ENCODE data around the gene CAPN11. TPM values are rescaled to one million over a fixed set of nuclear protein-coding genes. Genes with fewer than 3 reads are reported as not detected.

CAPN11 gene
- total and polyA plus RNA-seq, 2 experiments from 2014 or later, result 1.1 to 1.7 TPM

DNA sequence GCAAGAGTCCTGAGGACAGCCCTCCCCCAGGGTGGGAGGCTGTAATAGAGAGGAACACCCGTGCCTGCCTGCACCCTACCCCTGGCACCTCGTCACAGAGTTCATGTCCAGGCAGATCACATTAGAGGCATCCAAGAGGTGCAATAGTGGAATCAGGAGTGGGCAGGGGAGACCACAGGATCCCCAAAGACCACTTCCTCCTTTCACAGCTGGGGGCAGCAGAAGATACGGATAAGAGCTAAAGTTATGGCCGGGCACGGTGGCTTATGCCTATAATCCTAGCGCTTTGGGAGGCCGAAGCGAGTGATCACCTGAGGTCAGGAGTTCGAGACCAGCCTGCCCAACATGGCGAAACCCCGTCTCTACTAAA lies 1.5 kb upstream of the CAPN11 start:
- H3K27ac Mint-ChIP-seq, result peak overlapping the region; percentile 24; the same call in 1 of the 2 replicates
- H3K36me3 ChIP-seq (ENCODE audit: insufficient read depth), result no peaks in the 10 kb centered on the region
- no peaks in the 10 kb centered on the region for H3K9me2 ChIP-seq (ENCODE audit: insufficient read depth)
- no peak overlapping the region for H3K27ac ChIP-seq (ENCODE audit: low read depth)
- no peaks in the 10 kb centered on the region for H3K27me3 ChIP-seq (ENCODE audit: insufficient read depth)
- no peak overlapping the region for H2AFZ ChIP-seq
- no peaks in the 10 kb centered on the region for H4K20me1 ChIP-seq (replicated peaks; ENCODE audit: insufficient read depth)
- H3K4me2 ChIP-seq, result no peak overlapping the region
- no peak overlapping the region for H3K4me3 ChIP-seq
- ATAC-seq (no peak), DNase-seq (ENCODE audit: low spot score) (no peak)
- H3K4me3 Mint-ChIP-seq, result no peak overlapping the region
- TF ChIP-seq JUNB (IDR thresholded peaks at IDR 0.05; ENCODE audit: unreplicated experiment), result no peak
- TF ChIP-seq, protein P1, sequence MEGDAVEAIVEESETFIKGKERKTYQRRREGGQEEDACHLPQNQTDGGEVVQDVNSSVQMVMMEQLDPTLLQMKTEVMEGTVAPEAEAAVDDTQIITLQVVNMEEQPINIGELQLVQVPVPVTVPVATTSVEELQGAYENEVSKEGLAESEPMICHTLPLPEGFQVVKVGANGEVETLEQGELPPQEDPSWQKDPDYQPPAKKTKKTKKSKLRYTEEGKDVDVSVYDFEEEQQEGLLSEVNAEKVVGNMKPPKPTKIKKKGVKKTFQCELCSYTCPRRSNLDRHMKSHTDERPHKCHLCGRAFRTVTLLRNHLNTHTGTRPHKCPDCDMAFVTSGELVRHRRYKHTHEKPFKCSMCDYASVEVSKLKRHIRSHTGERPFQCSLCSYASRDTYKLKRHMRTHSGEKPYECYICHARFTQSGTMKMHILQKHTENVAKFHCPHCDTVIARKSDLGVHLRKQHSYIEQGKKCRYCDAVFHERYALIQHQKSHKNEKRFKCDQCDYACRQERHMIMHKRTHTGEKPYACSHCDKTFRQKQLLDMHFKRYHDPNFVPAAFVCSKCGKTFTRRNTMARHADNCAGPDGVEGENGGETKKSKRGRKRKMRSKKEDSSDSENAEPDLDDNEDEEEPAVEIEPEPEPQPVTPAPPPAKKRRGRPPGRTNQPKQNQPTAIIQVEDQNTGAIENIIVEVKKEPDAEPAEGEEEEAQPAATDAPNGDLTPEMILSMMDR (conservative IDR thresholded peaks at IDR 0.05; ENCODE audit: low read depth in 2 of 2), result peak; percentile 10 to 27; a peak in 1 of 4 replicates
- peaks cover 5% of the 10 kb centered on the region; the same call in 2 of the 3 replicates for H3K36me3 Mint-ChIP-seq (ENCODE audit: low read depth)
- peaks cover 28% of the 10 kb centered on the region for H3K4me1 Mint-ChIP-seq
- peaks cover 4% of the 10 kb centered on the region for H3K4me1 ChIP-seq (ENCODE audit: insufficient read depth)
- H3K27me3 Mint-ChIP-seq (ENCODE audit: insufficient read depth, low read depth, poor library complexity), result peaks cover 22% of the 10 kb centered on the region
- H3K9me3 Mint-ChIP-seq, result no peaks in the 10 kb centered on the region
- H3F3A ChIP-seq (replicated peaks; ENCODE audit: low read depth), result 0 out of 2 replicates have a peak, but pooled peaks cover 3% of the 10 kb centered on the region
- H3K79me2 ChIP-seq (replicated peaks; ENCODE audit: insufficient read depth), result no peaks in the 10 kb centered on the region

DNA sequence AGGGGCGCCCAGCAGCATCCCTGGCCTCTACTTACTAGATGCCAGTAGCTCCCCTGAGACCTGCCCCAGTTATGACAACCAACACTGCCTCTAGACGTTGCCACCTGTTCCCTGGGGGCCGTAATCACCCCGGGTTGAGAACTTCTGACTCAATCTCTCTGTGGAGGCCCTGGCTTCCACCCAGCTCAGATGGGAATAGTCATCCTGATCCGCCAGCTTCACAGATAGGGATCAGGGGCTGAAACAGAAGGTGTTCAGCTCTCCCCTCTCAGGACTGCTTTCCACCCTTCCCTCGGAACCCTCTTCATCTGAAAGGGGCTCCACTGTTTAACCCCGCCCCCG lies 3.3 kb downstream of the CAPN11 start:
- H3K27ac Mint-ChIP-seq, result no peak overlapping the region
- no peak overlapping the region for H3K4me3 Mint-ChIP-seq
- Histone ChIP-seq H3K4me1 (ENCODE audit: insufficient read depth) (peaks cover 19% of the 10 kb centered on the region), H3K36me3 (ENCODE audit: insufficient read depth) (no peaks in the 10 kb centered on the region), H3K27me3 (ENCODE audit: insufficient read depth) (no peaks in the 10 kb centered on the region), H3K4me3 (no peak overlapping the region), H3K4me2 (no peak overlapping the region), H3K79me2 (replicated peaks; ENCODE audit: insufficient read depth) (no peaks in the 10 kb centered on the region), H2AFZ (no peak overlapping the region), H4K20me1 (replicated peaks; ENCODE audit: insufficient read depth) (no peaks in the 10 kb centered on the region), H3F3A (replicated peaks; ENCODE audit: low read depth) (no peaks in the 10 kb centered on the region), H3K27ac (ENCODE audit: low read depth) (no peak overlapping the region), H3K9me2 (ENCODE audit: insufficient read depth) (no peaks in the 10 kb centered on the region)
- no peaks in the 10 kb centered on the region for H3K9me3 Mint-ChIP-seq
- ATAC-seq (no peak), DNase-seq (ENCODE audit: low spot score) (no peak)
- no peak for TF ChIP-seq JUNB (IDR thresholded peaks at IDR 0.05; ENCODE audit: unreplicated experiment)
- TF ChIP-seq POLR2AphosphoS5 (IDR thresholded peaks at IDR 0.05; ENCODE audit: low read depth), result no peak
- no peak for TF ChIP-seq CREB1 (CRISPR knock-in tag; IDR thresholded peaks at IDR 0.05; ENCODE audit: low read depth)
- no peaks in the 10 kb centered on the region for H3K36me3 Mint-ChIP-seq (ENCODE audit: low read depth)
- peaks cover 47% of the 10 kb centered on the region for H3K4me1 Mint-ChIP-seq
- peaks cover 12% of the 10 kb centered on the region for H3K27me3 Mint-ChIP-seq (ENCODE audit: insufficient read depth, low read depth, poor library complexity)

DNA sequence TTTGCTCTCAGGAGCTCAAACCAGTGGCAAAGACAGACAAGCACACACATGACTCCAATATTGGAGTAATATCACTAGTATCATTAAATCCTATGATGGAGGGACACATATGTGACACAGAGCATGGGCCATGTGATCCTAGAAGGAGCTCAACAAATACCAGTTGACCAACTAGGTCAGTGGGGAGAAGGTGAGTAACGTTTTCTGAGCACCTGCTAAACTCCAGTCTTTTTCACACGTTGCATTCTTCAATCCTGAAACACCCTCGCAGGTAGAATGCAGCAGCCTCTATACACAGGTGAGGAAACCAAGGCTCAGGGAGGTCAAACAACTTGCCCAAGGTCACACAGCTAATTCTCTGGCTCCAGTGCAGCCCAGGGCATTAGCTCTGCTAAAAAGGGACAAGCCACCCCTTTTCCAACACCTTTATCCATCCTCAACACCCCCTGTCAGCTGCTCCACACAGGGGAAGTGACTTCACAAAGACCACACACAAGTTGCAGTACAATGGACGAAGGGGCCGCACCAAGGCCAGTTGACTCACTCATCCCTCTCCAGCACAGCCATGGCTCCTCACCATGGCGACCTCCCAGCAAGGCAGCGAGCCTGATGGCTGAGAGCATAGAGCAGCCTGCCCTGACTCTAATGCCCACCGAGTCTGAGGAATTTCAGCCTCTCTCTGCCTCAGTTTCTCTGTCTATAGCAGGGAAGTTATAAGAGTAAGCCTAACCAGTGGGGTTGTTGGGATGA lies 4.4 kb downstream of the CAPN11 start:
- Histone ChIP-seq H3K9me2 (ENCODE audit: insufficient read depth) (no peaks in the 10 kb centered on the region), H3F3A (replicated peaks; ENCODE audit: low read depth) (no peaks in the 10 kb centered on the region), H3K27me3 (ENCODE audit: insufficient read depth) (no peaks in the 10 kb centered on the region), H3K4me3 (no peak overlapping the region), H3K36me3 (ENCODE audit: insufficient read depth) (no peaks in the 10 kb centered on the region), H2AFZ (no peak overlapping the region), H3K4me2 (no peak overlapping the region), H3K27ac (ENCODE audit: low read depth) (no peak overlapping the region), H3K4me1 (ENCODE audit: insufficient read depth) (peaks cover 20% of the 10 kb centered on the region), H4K20me1 (replicated peaks; ENCODE audit: insufficient read depth) (no peaks in the 10 kb centered on the region), H3K79me2 (replicated peaks; ENCODE audit: insufficient read depth) (no peaks in the 10 kb centered on the region)
- no peaks in the 10 kb centered on the region for H3K36me3 Mint-ChIP-seq (ENCODE audit: low read depth)
- no peak for ATAC-seq
- no peak overlapping the region; the same call in 2 of the 3 replicates for H3K4me3 Mint-ChIP-seq
- peaks cover 47% of the 10 kb centered on the region for H3K4me1 Mint-ChIP-seq
- no peaks in the 10 kb centered on the region for H3K9me3 Mint-ChIP-seq
- no peak overlapping the region for H3K27ac Mint-ChIP-seq
- H3K27me3 Mint-ChIP-seq (ENCODE audit: insufficient read depth, low read depth, poor library complexity), result peaks cover 10% of the 10 kb centered on the region
- DNase-seq (ENCODE audit: low spot score), result no peak
- TF ChIP-seq POLR2AphosphoS5 (IDR thresholded peaks at IDR 0.05; ENCODE audit: low read depth), result no peak
- TF ChIP-seq, protein P2, sequence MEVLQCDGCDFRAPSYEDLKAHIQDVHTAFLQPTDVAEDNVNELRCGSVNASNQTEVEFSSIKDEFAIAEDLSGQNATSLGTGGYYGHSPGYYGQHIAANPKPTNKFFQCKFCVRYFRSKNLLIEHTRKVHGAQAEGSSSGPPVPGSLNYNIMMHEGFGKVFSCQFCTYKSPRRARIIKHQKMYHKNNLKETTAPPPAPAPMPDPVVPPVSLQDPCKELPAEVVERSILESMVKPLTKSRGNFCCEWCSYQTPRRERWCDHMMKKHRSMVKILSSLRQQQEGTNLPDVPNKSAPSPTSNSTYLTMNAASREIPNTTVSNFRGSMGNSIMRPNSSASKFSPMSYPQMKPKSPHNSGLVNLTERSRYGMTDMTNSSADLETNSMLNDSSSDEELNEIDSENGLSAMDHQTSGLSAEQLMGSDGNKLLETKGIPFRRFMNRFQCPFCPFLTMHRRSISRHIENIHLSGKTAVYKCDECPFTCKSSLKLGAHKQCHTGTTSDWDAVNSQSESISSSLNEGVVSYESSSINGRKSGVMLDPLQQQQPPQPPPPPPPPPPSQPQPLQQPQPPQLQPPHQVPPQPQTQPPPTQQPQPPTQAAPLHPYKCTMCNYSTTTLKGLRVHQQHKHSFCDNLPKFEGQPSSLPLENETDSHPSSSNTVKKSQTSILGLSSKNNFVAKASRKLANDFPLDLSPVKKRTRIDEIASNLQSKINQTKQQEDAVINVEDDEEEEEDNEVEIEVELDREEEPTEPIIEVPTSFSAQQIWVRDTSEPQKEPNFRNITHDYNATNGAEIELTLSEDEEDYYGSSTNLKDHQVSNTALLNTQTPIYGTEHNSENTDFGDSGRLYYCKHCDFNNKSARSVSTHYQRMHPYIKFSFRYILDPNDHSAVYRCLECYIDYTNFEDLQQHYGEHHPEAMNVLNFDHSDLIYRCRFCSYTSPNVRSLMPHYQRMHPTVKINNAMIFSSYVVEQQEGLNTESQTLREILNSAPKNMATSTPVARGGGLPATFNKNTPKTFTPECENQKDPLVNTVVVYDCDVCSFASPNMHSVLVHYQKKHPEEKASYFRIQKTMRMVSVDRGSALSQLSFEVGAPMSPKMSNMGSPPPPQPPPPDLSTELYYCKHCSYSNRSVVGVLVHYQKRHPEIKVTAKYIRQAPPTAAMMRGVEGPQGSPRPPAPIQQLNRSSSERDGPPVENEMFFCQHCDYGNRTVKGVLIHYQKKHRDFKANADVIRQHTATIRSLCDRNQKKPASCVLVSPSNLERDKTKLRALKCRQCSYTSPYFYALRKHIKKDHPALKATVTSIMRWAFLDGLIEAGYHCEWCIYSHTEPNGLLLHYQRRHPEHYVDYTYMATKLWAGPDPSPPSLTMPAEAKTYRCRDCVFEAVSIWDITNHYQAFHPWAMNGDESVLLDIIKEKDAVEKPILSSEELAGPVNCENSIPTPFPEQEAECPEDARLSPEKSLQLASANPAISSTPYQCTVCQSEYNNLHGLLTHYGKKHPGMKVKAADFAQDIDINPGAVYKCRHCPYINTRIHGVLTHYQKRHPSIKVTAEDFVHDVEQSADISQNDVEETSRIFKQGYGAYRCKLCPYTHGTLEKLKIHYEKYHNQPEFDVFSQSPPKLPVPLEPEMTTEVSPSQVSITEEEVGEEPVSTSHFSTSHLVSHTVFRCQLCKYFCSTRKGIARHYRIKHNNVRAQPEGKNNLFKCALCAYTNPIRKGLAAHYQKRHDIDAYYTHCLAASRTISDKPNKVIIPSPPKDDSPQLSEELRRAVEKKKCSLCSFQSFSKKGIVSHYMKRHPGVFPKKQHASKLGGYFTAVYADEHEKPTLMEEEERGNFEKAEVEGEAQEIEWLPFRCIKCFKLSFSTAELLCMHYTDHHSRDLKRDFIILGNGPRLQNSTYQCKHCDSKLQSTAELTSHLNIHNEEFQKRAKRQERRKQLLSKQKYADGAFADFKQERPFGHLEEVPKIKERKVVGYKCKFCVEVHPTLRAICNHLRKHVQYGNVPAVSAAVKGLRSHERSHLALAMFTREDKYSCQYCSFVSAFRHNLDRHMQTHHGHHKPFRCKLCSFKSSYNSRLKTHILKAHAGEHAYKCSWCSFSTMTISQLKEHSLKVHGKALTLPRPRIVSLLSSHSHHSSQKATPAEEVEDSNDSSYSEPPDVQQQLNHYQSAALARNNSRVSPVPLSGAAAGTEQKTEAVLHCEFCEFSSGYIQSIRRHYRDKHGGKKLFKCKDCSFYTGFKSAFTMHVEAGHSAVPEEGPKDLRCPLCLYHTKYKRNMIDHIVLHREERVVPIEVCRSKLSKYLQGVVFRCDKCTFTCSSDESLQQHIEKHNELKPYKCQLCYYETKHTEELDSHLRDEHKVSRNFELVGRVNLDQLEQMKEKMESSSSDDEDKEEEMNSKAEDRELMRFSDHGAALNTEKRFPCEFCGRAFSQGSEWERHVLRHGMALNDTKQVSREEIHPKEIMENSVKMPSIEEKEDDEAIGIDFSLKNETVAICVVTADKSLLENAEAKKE (CRISPR knock-in tag; IDR thresholded peaks at IDR 0.05), result no peak
- no peak for TF ChIP-seq ZNF331 (CRISPR knock-in tag; IDR thresholded peaks at IDR 0.05; ENCODE audit: low read depth)

All from GM23338 (cell line).